HepG2 (cell line): ENCODE results near the gene GABRB1.

Experiments used
- EZH2 ChIP-seq: conservative IDR thresholded peaks from 2 replicates; pipeline ENCODE4 v1.6.1; 2012; ENCODE audit warnings: mild to moderate bottlenecking, low read depth, low read length, moderate library complexity
- FOXM1 ChIP-seq: sonication (generic); formaldehyde crosslinking; IDR thresholded peaks from 2 replicates; pipeline ENCODE4 v1.5.0; 2020; ENCODE audit warnings: missing genetic modification reagents
- JUN ChIP-seq: sonication (generic); formaldehyde crosslinking; IDR thresholded peaks from 2 replicates; pipeline ENCODE4 v1.4.0; 2020; ENCODE audit warnings: mild to moderate bottlenecking, missing genetic modification reagents
- KDM4B ChIP-seq: sonication (generic); formaldehyde crosslinking; IDR thresholded peaks from 2 replicates; pipeline ENCODE4 v1.4.0; 2020; ENCODE audit warnings: missing genetic modification reagents
- POLR2A ChIP-seq, 2 experiments: IDR thresholded peaks; 2 replicates each; pipeline ENCODE4 v1.6.1; 2011; ENCODE audit warnings: low read depth in 2 of 2, low read length in 2 of 2, mild to moderate bottlenecking in 1 of 2, moderate library complexity in 1 of 2; ENCODE audit not compliant: insufficient read depth in 1 of 2
- SMC3 ChIP-seq: IDR thresholded peaks from 2 replicates; pipeline ENCODE4 v1.6.1; 2011; ENCODE audit warnings: low read length, improper control_type of control experiment
- TEAD2 ChIP-seq: sonication (generic); formaldehyde crosslinking; IDR thresholded peaks from 2 replicates; pipeline ENCODE4 v1.9.0; 2021; ENCODE audit warnings: missing genetic modification reagents
- ZFP90 ChIP-seq: sonication (generic); formaldehyde crosslinking; IDR thresholded peaks from 2 replicates; pipeline ENCODE4 v1.8.0; 2022; ENCODE audit warnings: missing genetic modification reagents, mild to moderate bottlenecking, inconsistent platforms, borderline replicate concordance
- ZNF232 ChIP-seq: sonication (generic); formaldehyde crosslinking; IDR thresholded peaks from 2 replicates; pipeline ENCODE4 v1.4.0; 2020; ENCODE audit warnings: missing genetic modification reagents, borderline replicate concordance
- TF ChIP-seq, protein P1 (sequence below): sonication (generic); formaldehyde crosslinking; IDR thresholded peaks from 2 replicates; pipeline ENCODE4 v1.5.0; 2020; ENCODE audit warnings: mild to moderate bottlenecking, missing genetic modification reagents, moderate library complexity
- TF ChIP-seq, protein P2 (sequence below): sonication (generic); formaldehyde crosslinking; IDR thresholded peaks from 2 replicates; pipeline ENCODE4 v1.8.1; 2022; ENCODE audit warnings: mild to moderate bottlenecking, missing genetic modification reagents
- TF ChIP-seq, protein P3 (sequence below), 2 experiments: sonication (generic) in 1 of 2; formaldehyde crosslinking in 1 of 2; IDR thresholded peaks; 2 replicates each; pipeline versions ENCODE4 v1.4.0 to v1.6.1; 2018 to 2020; ENCODE audit warnings: missing genetic modification reagents in 2 of 2, borderline replicate concordance in 1 of 2, low read depth in 1 of 2, mild to moderate bottlenecking in 1 of 2, missing biosample characterization in 1 of 2

DNA sequence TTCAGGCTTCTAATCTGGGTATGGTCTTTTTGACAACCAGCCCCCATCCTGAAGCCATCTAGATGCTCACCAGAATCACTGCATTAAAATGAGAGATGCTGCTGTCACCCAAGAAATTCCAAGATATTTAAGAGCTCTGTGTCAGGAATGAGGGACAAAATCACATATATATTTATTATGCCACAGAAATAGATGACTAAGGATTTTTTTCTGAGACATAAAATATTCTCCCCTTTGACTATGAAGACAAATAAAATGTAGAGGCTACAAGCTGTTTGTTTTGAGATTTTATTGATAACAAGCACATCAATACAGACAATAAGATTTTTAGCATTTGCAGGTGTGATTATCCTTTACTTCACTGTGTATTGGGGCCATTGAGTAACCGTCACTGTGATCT, 354.8 kb downstream of the GABRB1 start:
- no peak for TF ChIP-seq KDM4B
- no peak for TF ChIP-seq EZH2
- no peak for TF ChIP-seq POLR2A (IDR thresholded peaks at IDR 0.05; ENCODE audit: insufficient read depth in 1 of 2, low read depth in 2 of 2, low read length in 2 of 2)
- TF ChIP-seq ZNF232 (CRISPR knock-in tag), result no peak
- TF ChIP-seq TEAD2 (CRISPR knock-in tag), result no peak
- TF ChIP-seq, protein P1, sequence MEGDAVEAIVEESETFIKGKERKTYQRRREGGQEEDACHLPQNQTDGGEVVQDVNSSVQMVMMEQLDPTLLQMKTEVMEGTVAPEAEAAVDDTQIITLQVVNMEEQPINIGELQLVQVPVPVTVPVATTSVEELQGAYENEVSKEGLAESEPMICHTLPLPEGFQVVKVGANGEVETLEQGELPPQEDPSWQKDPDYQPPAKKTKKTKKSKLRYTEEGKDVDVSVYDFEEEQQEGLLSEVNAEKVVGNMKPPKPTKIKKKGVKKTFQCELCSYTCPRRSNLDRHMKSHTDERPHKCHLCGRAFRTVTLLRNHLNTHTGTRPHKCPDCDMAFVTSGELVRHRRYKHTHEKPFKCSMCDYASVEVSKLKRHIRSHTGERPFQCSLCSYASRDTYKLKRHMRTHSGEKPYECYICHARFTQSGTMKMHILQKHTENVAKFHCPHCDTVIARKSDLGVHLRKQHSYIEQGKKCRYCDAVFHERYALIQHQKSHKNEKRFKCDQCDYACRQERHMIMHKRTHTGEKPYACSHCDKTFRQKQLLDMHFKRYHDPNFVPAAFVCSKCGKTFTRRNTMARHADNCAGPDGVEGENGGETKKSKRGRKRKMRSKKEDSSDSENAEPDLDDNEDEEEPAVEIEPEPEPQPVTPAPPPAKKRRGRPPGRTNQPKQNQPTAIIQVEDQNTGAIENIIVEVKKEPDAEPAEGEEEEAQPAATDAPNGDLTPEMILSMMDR (CRISPR knock-in tag), result no peak
- no peak for TF ChIP-seq ZFP90 (CRISPR knock-in tag)
- TF ChIP-seq, protein P2, sequence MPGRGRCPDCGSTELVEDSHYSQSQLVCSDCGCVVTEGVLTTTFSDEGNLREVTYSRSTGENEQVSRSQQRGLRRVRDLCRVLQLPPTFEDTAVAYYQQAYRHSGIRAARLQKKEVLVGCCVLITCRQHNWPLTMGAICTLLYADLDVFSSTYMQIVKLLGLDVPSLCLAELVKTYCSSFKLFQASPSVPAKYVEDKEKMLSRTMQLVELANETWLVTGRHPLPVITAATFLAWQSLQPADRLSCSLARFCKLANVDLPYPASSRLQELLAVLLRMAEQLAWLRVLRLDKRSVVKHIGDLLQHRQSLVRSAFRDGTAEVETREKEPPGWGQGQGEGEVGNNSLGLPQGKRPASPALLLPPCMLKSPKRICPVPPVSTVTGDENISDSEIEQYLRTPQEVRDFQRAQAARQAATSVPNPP (CRISPR knock-in tag), result no peak
- no peak for TF ChIP-seq SMC3
- TF ChIP-seq FOXM1 (CRISPR knock-in tag), result no peak
- no peak for TF ChIP-seq JUN (CRISPR knock-in tag)
- TF ChIP-seq, protein P3, sequence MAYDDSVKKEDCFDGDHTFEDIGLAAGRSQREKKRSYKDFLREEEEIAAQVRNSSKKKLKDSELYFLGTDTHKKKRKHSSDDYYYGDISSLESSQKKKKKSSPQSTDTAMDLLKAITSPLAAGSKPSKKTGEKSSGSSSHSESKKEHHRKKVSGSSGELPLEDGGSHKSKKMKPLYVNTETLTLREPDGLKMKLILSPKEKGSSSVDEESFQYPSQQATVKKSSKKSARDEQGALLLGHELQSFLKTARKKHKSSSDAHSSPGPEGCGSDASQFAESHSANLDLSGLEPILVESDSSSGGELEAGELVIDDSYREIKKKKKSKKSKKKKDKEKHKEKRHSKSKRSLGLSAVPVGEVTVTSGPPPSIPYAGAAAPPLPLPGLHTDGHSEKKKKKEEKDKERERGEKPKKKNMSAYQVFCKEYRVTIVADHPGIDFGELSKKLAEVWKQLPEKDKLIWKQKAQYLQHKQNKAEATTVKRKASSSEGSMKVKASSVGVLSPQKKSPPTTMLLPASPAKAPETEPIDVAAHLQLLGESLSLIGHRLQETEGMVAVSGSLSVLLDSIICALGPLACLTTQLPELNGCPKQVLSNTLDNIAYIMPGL (CRISPR knock-in tag; IDR thresholded peaks at IDR 0.05; ENCODE audit: borderline replicate concordance in 1 of 2, low read depth in 1 of 2), result no peak
